ENCODE results near the gene MARCHF7. TPM values are rescaled to one million over a fixed set of nuclear protein-coding genes. Genes with fewer than 3 reads are reported as not detected.
"Not testable (repeated sequence)": the region's sequence is repeated elsewhere in the genome, so short reads cannot be mapped to it uniquely, and the experiment has no call there.

The MARCHF7 gene
- total RNA-seq (ENCODE audit: unreplicated experiment) = 101 TPM
- long read RNA-seq, full-length matches to known transcripts = 6 of 29 reads
- long read RNA-seq, partial matches to known transcripts = 2 of 29 reads
- long read RNA-seq, other reads (novel, unspliced or antisense) = 21 of 29 reads

- DNase-seq (ENCODE audit: low spot score) = peak; percentile 99
- no peak for TF ChIP-seq CTCF (IDR thresholded peaks at IDR 0.05; ENCODE audit: unreplicated experiment)
- H3K4me1 Mint-ChIP-seq (ENCODE audit: unreplicated experiment) = peaks cover 31% of the 10 kb centered on the region
- H3K36me3 Mint-ChIP-seq (ENCODE audit: low read depth, unreplicated experiment) = peaks cover 13% of the 10 kb centered on the region
- peaks cover 9% of the 10 kb centered on the region for H3K27me3 Mint-ChIP-seq (ENCODE audit: unreplicated experiment)
- peak within 1 kb of the TSS; percentile 100 for H3K27ac Mint-ChIP-seq (ENCODE audit: unreplicated experiment)
- H3K4me3 Mint-ChIP-seq (ENCODE audit: unreplicated experiment) = peak within 1 kb of the TSS; percentile 96
- no peaks in the 10 kb centered on the region for H3K9me3 Mint-ChIP-seq (ENCODE audit: unreplicated experiment)
Measured at GRCh38 chr2:159712143-159712928, at the start of gene MARCHF7. TSS of gene MARCHF7 (plus strand) at chr2:159712506. CDS start at chr2:159729023, 16,517 bp downstream.

GRCh38 chr2:159667423-159667822 is 44.9 kb upstream of the MARCHF7 start:
- not testable (repeated sequence) for H3K27ac Mint-ChIP-seq (ENCODE audit: unreplicated experiment); H3K4me1 Mint-ChIP-seq (ENCODE audit: unreplicated experiment); H3K27me3 Mint-ChIP-seq (ENCODE audit: unreplicated experiment); H3K4me3 Mint-ChIP-seq (ENCODE audit: unreplicated experiment); H3K9me3 Mint-ChIP-seq (ENCODE audit: unreplicated experiment); DNase-seq (ENCODE audit: low spot score); H3K36me3 Mint-ChIP-seq (ENCODE audit: low read depth, unreplicated experiment)

GRCh38 chr2:159671047-159671446 is 41.3 kb upstream of the MARCHF7 start:
- Mint-ChIP-seq H3K9me3 (ENCODE audit: unreplicated experiment) (no peaks in the 10 kb centered on the region), H3K27ac (ENCODE audit: unreplicated experiment) (no peak overlapping the region), H3K4me1 (ENCODE audit: unreplicated experiment) (no peaks in the 10 kb centered on the region), H3K4me3 (ENCODE audit: unreplicated experiment) (no peak overlapping the region), H3K36me3 (ENCODE audit: low read depth, unreplicated experiment) (no peaks in the 10 kb centered on the region), H3K27me3 (ENCODE audit: unreplicated experiment) (peaks cover 1% of the 10 kb centered on the region)
- no peak for TF ChIP-seq CTCF (IDR thresholded peaks at IDR 0.05; ENCODE audit: unreplicated experiment)
- no peak for DNase-seq (ENCODE audit: low spot score)

- H3K4me3 Mint-ChIP-seq (ENCODE audit: unreplicated experiment) = no peak overlapping the region
- H3K27me3 Mint-ChIP-seq (ENCODE audit: unreplicated experiment) = no peaks in the 10 kb centered on the region
- H3K9me3 Mint-ChIP-seq (ENCODE audit: unreplicated experiment) = no peaks in the 10 kb centered on the region
- H3K4me1 Mint-ChIP-seq (ENCODE audit: unreplicated experiment) = no peaks in the 10 kb centered on the region
- DNase-seq (ENCODE audit: low spot score) = no peak
- no peak for TF ChIP-seq CTCF (IDR thresholded peaks at IDR 0.05; ENCODE audit: unreplicated experiment)
- H3K36me3 Mint-ChIP-seq (ENCODE audit: low read depth, unreplicated experiment) = no peaks in the 10 kb centered on the region
- no peak overlapping the region for H3K27ac Mint-ChIP-seq (ENCODE audit: unreplicated experiment)
Measured at GRCh38 chr2:159677654-159678053, 34.7 kb upstream of the MARCHF7 start.

GRCh38 chr2:159680692-159681091 is 31.6 kb upstream of the MARCHF7 start:
- no peaks in the 10 kb centered on the region for H3K9me3 Mint-ChIP-seq (ENCODE audit: unreplicated experiment)

More at GRCh38 chr2:159680692-159681091, 31.6 kb upstream of the MARCHF7 start:
- Mint-ChIP-seq H3K27ac (ENCODE audit: unreplicated experiment) (no peak overlapping the region), H3K27me3 (ENCODE audit: unreplicated experiment) (peaks cover 2% of the 10 kb centered on the region), H3K4me1 (ENCODE audit: unreplicated experiment) (no peaks in the 10 kb centered on the region), H3K4me3 (ENCODE audit: unreplicated experiment) (no peak overlapping the region), H3K36me3 (ENCODE audit: low read depth, unreplicated experiment) (no peaks in the 10 kb centered on the region)
- no peak for DNase-seq (ENCODE audit: low spot score)
- TF ChIP-seq CTCF (IDR thresholded peaks at IDR 0.05; ENCODE audit: unreplicated experiment) = no peak

All from endothelial cell (in vitro differentiated cells).